IMR-90 (cell line): ENCODE measurements around the gene SRC. TPM values are rescaled to one million over a fixed set of nuclear protein-coding genes. Genes with fewer than 3 reads are reported as not detected.

ENCODE experiments used
- ATAC-seq: fragments of 200-7000 bp; cut with Tn5 transposase; 2 replicates; pipeline ENCODE4 v1.9.1; 2020; ENCODE audit warnings: low read depth, mild to moderate bottlenecking, moderate library complexity
- BruUV-seq: library from RNA; stranded (reverse); fragments of 400-500 nt; replicated peaks from 2 replicates; lab custom pipeline; 2021; lab: Mats Ljungman, UMichigan
- CTCF ChIA-PET: fragments of 300-600 bp; formaldehyde crosslinking; extraction: SDS; loops from one replicate; lab custom pipeline; 2021; ENCODE audit warnings: antibody characterized with exemption; lab: Yijun Ruan, JAX
- POLR2A ChIA-PET: fragments of 300-600 bp; sonication (Branson Sonifier 250); formaldehyde crosslinking; loops from one replicate; lab custom pipeline; 2022; ENCODE audit warnings: antibody characterized with exemption; ENCODE audit not compliant: unreplicated experiment; lab: Charles Lee
- DNase-seq: peaks from one replicate; pipeline ENCODE4 v3.0.0; 2013
- H2AFZ ChIP-seq: replicated peaks from 2 replicates; pipeline ENCODE3; 2013; ENCODE audit warnings: low read length, mild to moderate bottlenecking; ENCODE audit not compliant: poor library complexity
- H2AK5ac ChIP-seq: 2 replicates; pipeline ENCODE4 v1.6.1; 2013; ENCODE audit warnings: low read depth, low read length, inconsistent platforms
- H2AK9ac ChIP-seq: replicated peaks from 2 replicates; pipeline ENCODE3; 2013; ENCODE audit warnings: mild to moderate bottlenecking, low read depth, low read length, moderate library complexity; ENCODE audit not compliant: poor library complexity
- H2BK120ac ChIP-seq: 2 replicates; pipeline ENCODE4 v1.6.1; 2013; ENCODE audit warnings: low read depth, low read length, inconsistent platforms
- H2BK15ac ChIP-seq: 3 replicates; pipeline ENCODE4 v1.6.1; 2013; ENCODE audit warnings: low read depth, low read length, inconsistent platforms
- H2BK20ac ChIP-seq: 2 replicates; pipeline ENCODE4 v1.6.1; 2013; ENCODE audit warnings: low read depth, mild to moderate bottlenecking, inconsistent platforms, low read length, moderate library complexity
- H2BK5ac ChIP-seq: 2 replicates; pipeline ENCODE4 v1.6.1; 2013; ENCODE audit warnings: mild to moderate bottlenecking, low read depth, low read length, inconsistent platforms; ENCODE audit not compliant: poor library complexity, severe bottlenecking
- H3K14ac ChIP-seq: replicated peaks from 2 replicates; pipeline ENCODE4 v1.6.1; 2013; ENCODE audit warnings: low read depth, low read length, inconsistent platforms
- H3K18ac ChIP-seq: 2 replicates; pipeline ENCODE4 v1.6.1; 2013; ENCODE audit warnings: low read depth, low read length, control low read depth
- H3K23ac ChIP-seq: 2 replicates; pipeline ENCODE4 v1.6.1; 2013; ENCODE audit warnings: low read depth, low read length, inconsistent platforms
- H3K27ac ChIP-seq: 2 replicates; pipeline ENCODE4 v1.5.1; 2013; ENCODE audit warnings: mild to moderate bottlenecking, control low read depth, low read length; ENCODE audit not compliant: insufficient read depth
- H3K27me3 ChIP-seq: 2 replicates; pipeline ENCODE4 v1.6.1; 2013; ENCODE audit warnings: low read length; ENCODE audit not compliant: control insufficient read depth, insufficient read depth
- H3K36me3 ChIP-seq: 2 replicates; pipeline ENCODE4 v1.6.1; 2013; ENCODE audit warnings: low read length, mixed read lengths; ENCODE audit not compliant: control insufficient read depth, insufficient read depth
- H3K4ac ChIP-seq: 2 replicates; pipeline ENCODE4 v1.6.1; 2013; ENCODE audit warnings: low read depth, low read length, inconsistent platforms
- H3K4me1 ChIP-seq: 2 replicates; pipeline ENCODE4 v1.6.1; 2013; ENCODE audit warnings: low read length, mixed read lengths; ENCODE audit not compliant: control insufficient read depth, insufficient read depth
- H3K4me2 ChIP-seq: 2 replicates; pipeline ENCODE4 v1.6.1; 2013; ENCODE audit warnings: low read depth, mild to moderate bottlenecking, control low read depth, low read length, moderate library complexity
- H3K4me3 ChIP-seq: 2 replicates; pipeline ENCODE4 v1.5.1; 2013; ENCODE audit warnings: low read depth, mild to moderate bottlenecking, control low read depth, low read length, moderate library complexity; ENCODE audit not compliant: insufficient read depth
- H3K56ac ChIP-seq: 2 replicates; pipeline ENCODE4 v1.6.1; 2013; ENCODE audit warnings: low read length, inconsistent platforms; ENCODE audit not compliant: insufficient read depth; ENCODE audit errors: extremely low read depth
- H3K79me1 ChIP-seq, 2 experiments: 2 replicates each; pipeline ENCODE4 v1.6.1; 2013; ENCODE audit warnings: low read length in 2 of 2, inconsistent platforms in 1 of 2, low read depth in 1 of 2
- H3K9ac ChIP-seq: 2 replicates; pipeline ENCODE4 v1.6.1; 2013; ENCODE audit warnings: low read depth, low read length, control low read depth
- H3K9me1 ChIP-seq: 2 replicates; pipeline ENCODE4 v1.6.1; 2013; ENCODE audit warnings: low read length, inconsistent platforms; ENCODE audit not compliant: insufficient read depth
- H3K9me3 ChIP-seq: 2 replicates; pipeline ENCODE4 v1.6.1; 2013; ENCODE audit warnings: low read length; ENCODE audit not compliant: control insufficient read depth, insufficient read depth
- H4K20me1 ChIP-seq: 2 replicates; pipeline ENCODE4 v1.6.1; 2013; ENCODE audit warnings: low read length, inconsistent platforms; ENCODE audit not compliant: insufficient read depth
- H4K5ac ChIP-seq: 2 replicates; pipeline ENCODE4 v1.6.1; 2013; ENCODE audit warnings: mild to moderate bottlenecking, low read depth, low read length, control low read depth
- H4K8ac ChIP-seq, 2 experiments: 2 replicates each; pipeline ENCODE4 v1.6.1; 2013; ENCODE audit warnings: low read depth in 2 of 2, low read length in 2 of 2, control low read depth in 1 of 2, inconsistent platforms in 1 of 2
- H4K91ac ChIP-seq: 2 replicates; pipeline ENCODE4 v1.6.1; 2013; ENCODE audit warnings: low read depth, low read length, inconsistent platforms; ENCODE audit not compliant: insufficient read depth
- BHLHE40 ChIP-seq: fragments of 150-350 bp; IDR thresholded peaks from 2 replicates; pipeline ENCODE4 v1.6.1; 2016; ENCODE audit warnings: mild to moderate bottlenecking, low read depth, low read length
- CEBPB ChIP-seq: IDR thresholded peaks from 2 replicates; pipeline ENCODE4 v1.6.1; 2012; ENCODE audit warnings: low read depth, low read length, improper control_type of control experiment
- CHD1 ChIP-seq: IDR thresholded peaks from 2 replicates; pipeline ENCODE4 v1.6.1; 2012; ENCODE audit warnings: low read depth, low read length, improper control_type of control experiment
- CTCF ChIP-seq: conservative IDR thresholded peaks from 2 replicates; pipeline ENCODE4 v1.5.1; 2012; ENCODE audit warnings: mild to moderate bottlenecking, low read depth, low read length, improper control_type of control experiment
- ELK1 ChIP-seq: fragments of 150-350 bp; IDR thresholded peaks from 2 replicates; pipeline ENCODE4 v1.6.1; 2016; ENCODE audit warnings: low read depth, mild to moderate bottlenecking, low read length, moderate library complexity, borderline replicate concordance
- FOS ChIP-seq: fragments of 150-350 bp; IDR thresholded peaks from 2 replicates; pipeline ENCODE4 v1.6.1; 2016; ENCODE audit warnings: low read depth, low read length
- MAFK ChIP-seq: IDR thresholded peaks from 2 replicates; pipeline ENCODE4 v1.6.1; 2012; ENCODE audit warnings: low read depth, low read length, improper control_type of control experiment
- MAZ ChIP-seq: IDR thresholded peaks from 2 replicates; pipeline ENCODE4 v1.6.1; 2012; ENCODE audit warnings: low read depth, mild to moderate bottlenecking, low read length, improper control_type of control experiment, moderate library complexity, borderline replicate concordance
- MXI1 ChIP-seq: IDR thresholded peaks from 2 replicates; pipeline ENCODE4 v1.6.1; 2012; ENCODE audit warnings: low read depth, mild to moderate bottlenecking, low read length, moderate library complexity, borderline replicate concordance
- NFE2L2 ChIP-seq: fragments of 150-350 bp; IDR thresholded peaks from 2 replicates; pipeline ENCODE4 v1.6.1; 2016; ENCODE audit warnings: low read depth, mild to moderate bottlenecking, low read length
- RCOR1 ChIP-seq: IDR thresholded peaks from 2 replicates; pipeline ENCODE4 v1.6.1; 2012; ENCODE audit warnings: mild to moderate bottlenecking, low read length, improper control_type of control experiment; ENCODE audit not compliant: insufficient replicate concordance
- RFX5 ChIP-seq: IDR thresholded peaks from 2 replicates; pipeline ENCODE4 v1.8.0; 2012; ENCODE audit warnings: low read depth, mild to moderate bottlenecking, low read length, moderate library complexity
- SMC3 ChIP-seq: fragments of 150-350 bp; IDR thresholded peaks from 2 replicates; pipeline ENCODE4 v1.6.1; 2016; ENCODE audit warnings: low read depth, mild to moderate bottlenecking, antibody characterized with exemption, low read length, moderate library complexity
- USF2 ChIP-seq: fragments of 150-350 bp; IDR thresholded peaks from 2 replicates; pipeline ENCODE4 v1.6.1; 2017; ENCODE audit warnings: mild to moderate bottlenecking, antibody characterized with exemption, low read length, low read depth
- WGBS, 2 experiments: methylation state at CpG; one replicate each; pipeline versions ENCODE4 v1.1.5 to v1.1.7; 2013; ENCODE audit warnings: missing lambda C conversion rate in 2 of 2; ENCODE audit not compliant: insufficient read length in 1 of 2; ENCODE audit errors: extremely low coverage in 2 of 2; 5-methylcytosine and 5-hydroxymethylcytosine counted together
- dilution Hi-C: fragments of 300-500 bp; cut with HindIII; formaldehyde crosslinking; loops from one replicate; pipeline ENCODE4 v1.14.3; 2018; ENCODE audit warnings: low sequenced_read_pairs; ENCODE audit not compliant: unreplicated experiment
- in situ Hi-C: fragments of 300-500 bp; cut with MboI; formaldehyde crosslinking; loops from 3 replicates; pipeline ENCODE4 v1.14.3; 2019; ENCODE audit warnings: low sequenced_read_pairs, inconsistent platforms, mixed read lengths
- intact Hi-C: fragments of 100-400 bp; cut with micrococcal nuclease; formaldehyde crosslinking; loops from 2 replicates; pipeline ENCODE4 v1.10.0; 2022
- polyA plus RNA-seq, 3 experiments: library from polyadenylated mRNA; depleted of rRNA; stranded (reverse); fragments of >200 nt; gene quantifications; 2 replicates each; pipeline ENCODE4 v1.2.3, GENCODE V29; 2012; ENCODE audit warnings: low replicate concordance in 1 of 3
- total RNA-seq: library from RNA; depleted of rRNA; stranded (reverse); fragments of >200 nt; gene quantifications from 2 replicates; pipeline ENCODE4 v1.2.3, GENCODE V29; 2012

The SRC gene
- total and polyA plus RNA-seq, 2 of the 4 experiments (the other 2 are of a cell fraction): 7.0 to 24.2 TPM

- H2BK15ac ChIP-seq: no peak overlapping the region
- BruUV-seq: no TSS peak
- peaks cover 38 to 92% of the 10 kb centered on the region in 2 experiments for H3K79me1 ChIP-seq
- no peak overlapping the region for H3K9ac ChIP-seq
- no peak overlapping the region for H3K14ac ChIP-seq
- ATAC-seq: no peak
- no peaks in the 10 kb centered on the region for H3K9me3 ChIP-seq
- no peaks in the 10 kb centered on the region for H3K27me3 ChIP-seq
- H2BK5ac ChIP-seq: no peak overlapping the region
- no peak overlapping the region for H4K5ac ChIP-seq
- in situ Hi-C loops: no loop called here
- no peak overlapping the region for H3K27ac ChIP-seq
- no peak overlapping the region for H2AK9ac ChIP-seq
- dilution Hi-C loops: no loop called here
- H3K4ac ChIP-seq: no peak overlapping the region
- DNase-seq: peak; percentile 17
- intact Hi-C loops: no loop called here
- H2AK5ac ChIP-seq: no peak overlapping the region
- H3K23ac ChIP-seq: no peak overlapping the region
- no peak overlapping the region for H2AFZ ChIP-seq
- CTCF ChIA-PET: no interaction called here
- no peak overlapping the region for H2BK20ac ChIP-seq
- peaks cover 23% of the 10 kb centered on the region for H3K9me1 ChIP-seq
- peaks cover 15% of the 10 kb centered on the region for H3K36me3 ChIP-seq
- WGBS, 2 experiments: 94% methylated on average over 7 of the region's 16 CpGs; no CpG with 5 or more reads in 1 of the 2 experiments
- peaks cover 68% of the 10 kb centered on the region for H4K20me1 ChIP-seq
- H2BK120ac ChIP-seq: no peak overlapping the region
- H4K91ac ChIP-seq: no peak overlapping the region
- POLR2A ChIA-PET: no interaction called here
- no peak overlapping the region for H3K4me2 ChIP-seq
- no peak overlapping the region for H4K8ac ChIP-seq
- H3K4me3 ChIP-seq: no peak overlapping the region
- H3K4me1 ChIP-seq: peaks cover 13% of the 10 kb centered on the region
- H3K56ac ChIP-seq: no peak overlapping the region
- no peak overlapping the region for H3K18ac ChIP-seq
- no peak for TF ChIP-seq MAFK
- no peak for TF ChIP-seq MXI1
- TF ChIP-seq SMC3: no peak
- TF ChIP-seq CTCF: no peak
- TF ChIP-seq FOS: no peak
- no peak for TF ChIP-seq ELK1
- no peak for TF ChIP-seq CHD1
- no peak for TF ChIP-seq RFX5
- TF ChIP-seq USF2: no peak
- TF ChIP-seq MAZ: no peak
- no peak for TF ChIP-seq RCOR1
- TF ChIP-seq NFE2L2: no peak
- TF ChIP-seq CEBPB: no peak
- no peak for TF ChIP-seq BHLHE40
Observed at GRCh38 chr20:37349517-37350491, 3.9 kb downstream of the SRC start.
